Bladder microvascular endothelial cell (primary cell): Measurements from ENCODE around the gene CEP68. TPM values are rescaled to one million over a fixed set of nuclear protein-coding genes. Genes with fewer than 3 reads are reported as not detected.

Experiments used
- total RNA-seq: library from RNA; depleted of rRNA; stranded (reverse); fragments of >200 nt; gene quantifications from 2 replicates; pipeline ENCODE4 v1.2.3, GENCODE V29; 2014

Gene CEP68
- total RNA-seq, result 24.8 and 35.6 TPM in 2 replicates

GRCh38 chr2:65056215-65057053 is at the start of gene CEP68:
Gene CEP68, plus strand, starts transcription at chr2:65056416. Its CDS starts 13,029 bp downstream, at chr2:65069445.

GRCh38 chr2:65129826-65130663 is 73.8 kb downstream of the CEP68 start, which contains the start of gene RAB1A:
Gene RAB1A, minus strand, starts transcription at chr2:65130106. Its CDS starts 191 bp downstream, at chr2:65129915.

Other genes starting within 250 kb of the CEP68 start
- gene SLC1A4, start 67.0 kb upstream of the CEP68 start, total RNA-seq, result 11.7 and 15.7 TPM in 2 replicates
- 59.4 and 112 TPM in 2 replicates for gene RAB1A, start 73.7 kb downstream of the CEP68 start, total RNA-seq
- gene ACTR2, start 171.4 kb downstream of the CEP68 start, total RNA-seq, result 92.1 and 156 TPM in 2 replicates